ENCODE data around the gene CT45A9. TPM values are rescaled to one million over a fixed set of nuclear protein-coding genes. Genes with fewer than 3 reads are reported as not detected.

The CT45A9 gene
- total RNA-seq, 1 donor = not detected

Other genes starting within 250 kb of the CT45A9 start
- gene CT45A1, start 158.2 kb downstream of the CT45A9 start, total RNA-seq (ENCODE audit: low replicate concordance) = not detected in 2 replicates
- not detected in 2 replicates for gene CT45A3, start 103.6 kb downstream of the CT45A9 start, total RNA-seq (ENCODE audit: low replicate concordance)
- not detected in 2 replicates for gene CT45A5, start 86.3 kb downstream of the CT45A9 start, total RNA-seq (ENCODE audit: low replicate concordance)
- not detected in 2 replicates for gene CT45A6, start 69.0 kb downstream of the CT45A9 start, total RNA-seq (ENCODE audit: low replicate concordance)
- not detected in 2 replicates for gene CT45A2, start 51.8 kb downstream of the CT45A9 start, total RNA-seq (ENCODE audit: low replicate concordance)
- gene CT45A7, start 34.5 kb downstream of the CT45A9 start, total RNA-seq (ENCODE audit: low replicate concordance) = not detected in 2 replicates
- gene CT45A8, start 17.3 kb downstream of the CT45A9 start, total RNA-seq (ENCODE audit: low replicate concordance) = not detected in 2 replicates
- not detected in 2 replicates for gene CT45A10, start 21.6 kb upstream of the CT45A9 start, total RNA-seq (ENCODE audit: low replicate concordance)
- gene SAGE1, start 21.9 kb upstream of the CT45A9 start, total RNA-seq (ENCODE audit: low replicate concordance) = not detected in 2 replicates
- 15.5 and 40.2 TPM in 2 replicates for gene MMGT1, start 102.2 kb upstream of the CT45A9 start, total RNA-seq (ENCODE audit: low replicate concordance)
- gene SLC9A6, start 113.6 kb upstream of the CT45A9 start, total RNA-seq (ENCODE audit: low replicate concordance) = 18.6 and 26.3 TPM in 2 replicates

All from fibroblast of the aortic adventitia (primary cell).